H9 (cell line): ENCODE results near the gene ECHDC1. TPM values are rescaled to one million over a fixed set of nuclear protein-coding genes. Genes with fewer than 3 reads are reported as not detected.

Source experiments
- DNase-seq: peaks from one replicate; pipeline ENCODE4 v3.0.0-alpha.2; 2017
- H2AFZ ChIP-seq: one replicate; pipeline ENCODE4 v1.6.1; 2013; ENCODE audit warnings: mild to moderate bottlenecking, low read length, control low read depth, moderate library complexity
- H2AK5ac ChIP-seq: 2 replicates; pipeline ENCODE4 v1.6.1; 2013; ENCODE audit warnings: low read length, control low read depth, mixed read lengths; ENCODE audit not compliant: insufficient read length
- H2BK120ac ChIP-seq: one replicate; pipeline ENCODE4 v1.6.1; 2013; ENCODE audit warnings: low read depth, mild to moderate bottlenecking, low read length, control low read depth, inconsistent platforms; ENCODE audit not compliant: poor library complexity, severe bottlenecking
- H2BK12ac ChIP-seq: 2 replicates; pipeline ENCODE4 v1.6.1; 2013; ENCODE audit warnings: low read length, control low read depth, mixed read lengths, low read depth; ENCODE audit not compliant: insufficient read length
- H2BK15ac ChIP-seq: 2 replicates; pipeline ENCODE4 v1.6.1; 2013; ENCODE audit warnings: low read depth, low read length, control low read depth
- H2BK20ac ChIP-seq: one replicate; pipeline ENCODE4 v1.6.1; 2013; ENCODE audit warnings: low read depth, mild to moderate bottlenecking, low read length, control low read depth, inconsistent platforms; ENCODE audit not compliant: poor library complexity, severe bottlenecking
- H2BK5ac ChIP-seq: 2 replicates; pipeline ENCODE4 v1.6.1; 2013; ENCODE audit warnings: low read length, control low read depth, mixed read lengths; ENCODE audit not compliant: insufficient read length
- H3K14ac ChIP-seq: 2 replicates; pipeline ENCODE4 v1.6.1; 2013; ENCODE audit warnings: low read length, control low read depth; ENCODE audit not compliant: insufficient read depth
- H3K18ac ChIP-seq: 2 replicates; pipeline ENCODE4 v1.6.1; 2013; ENCODE audit warnings: low read depth, mild to moderate bottlenecking, mixed read lengths, low read length, control low read depth; ENCODE audit not compliant: insufficient read length
- H3K23ac ChIP-seq: 2 replicates; pipeline ENCODE4 v1.6.1; 2013; ENCODE audit warnings: low read length, control low read depth, mixed read lengths, low read depth; ENCODE audit not compliant: insufficient read length
- H3K23me2 ChIP-seq: 2 replicates; pipeline ENCODE4 v1.6.1; 2013; ENCODE audit warnings: low read depth, mild to moderate bottlenecking, mixed read lengths, low read length, control low read depth; ENCODE audit not compliant: insufficient read length, poor library complexity, severe bottlenecking
- H3K27ac ChIP-seq: 2 replicates; pipeline ENCODE4 v1.5.1; 2013; ENCODE audit warnings: low read length, control low read depth, mixed read lengths, low read depth; ENCODE audit not compliant: insufficient read length
- H3K27me3 ChIP-seq: 2 replicates; pipeline ENCODE4 v1.6.1; 2013; ENCODE audit warnings: low read length, control low read depth, inconsistent platforms; ENCODE audit not compliant: insufficient read depth
- H3K4ac ChIP-seq: 2 replicates; pipeline ENCODE4 v1.6.1; 2013; ENCODE audit warnings: low read depth, mild to moderate bottlenecking, control low read depth, inconsistent platforms, low read length, moderate library complexity
- H3K4me1 ChIP-seq: 2 replicates; pipeline ENCODE4 v1.6.1; 2013; ENCODE audit warnings: low read length, control low read depth, inconsistent platforms; ENCODE audit not compliant: insufficient read depth
- H3K4me2 ChIP-seq: 2 replicates; pipeline ENCODE4 v1.6.1; 2013; ENCODE audit warnings: low read length, control low read depth, mixed read lengths; ENCODE audit not compliant: insufficient read length, insufficient read depth
- H3K56ac ChIP-seq: 2 replicates; pipeline ENCODE4 v1.6.1; 2013; ENCODE audit warnings: low read depth, mild to moderate bottlenecking, mixed read lengths, low read length, control low read depth; ENCODE audit not compliant: insufficient read length
- H3K79me1 ChIP-seq: 2 replicates; pipeline ENCODE4 v1.6.1; 2013; ENCODE audit warnings: low read depth, mild to moderate bottlenecking, moderate library complexity, low read length, control low read depth, inconsistent platforms; ENCODE audit not compliant: insufficient read depth, poor library complexity, severe bottlenecking
- H3K79me2 ChIP-seq: 2 replicates; pipeline ENCODE4 v1.6.1; 2013; ENCODE audit warnings: low read length, control low read depth, inconsistent platforms; ENCODE audit not compliant: insufficient read depth
- H3K9ac ChIP-seq: 2 replicates; pipeline ENCODE4 v1.6.1; 2013; ENCODE audit warnings: low read length, control low read depth, mixed read lengths; ENCODE audit not compliant: insufficient read length; ENCODE audit errors: extremely low read depth
- H3K9me3 ChIP-seq: one replicate; pipeline ENCODE4 v1.6.1; 2013; ENCODE audit warnings: low read depth, low read length, inconsistent platforms; ENCODE audit not compliant: control insufficient read depth
- H3T11ph ChIP-seq: one replicate; pipeline ENCODE4 v1.6.1; 2013; ENCODE audit warnings: mild to moderate bottlenecking, low read length, control low read depth, inconsistent platforms
- H4K20me1 ChIP-seq: one replicate; pipeline ENCODE4 v1.6.1; 2013; ENCODE audit not compliant: control insufficient read depth, insufficient read length, insufficient read depth
- H4K5ac ChIP-seq: 2 replicates; pipeline ENCODE4 v1.6.1; 2013; ENCODE audit warnings: low read depth, mild to moderate bottlenecking, mixed read lengths, low read length, control low read depth; ENCODE audit not compliant: insufficient read length
- H4K8ac ChIP-seq: replicated peaks from 2 replicates; pipeline ENCODE4 v1.6.1; 2013; ENCODE audit warnings: low read length, control low read depth, mixed read lengths, low read depth; ENCODE audit not compliant: insufficient read length
- H4K91ac ChIP-seq: 2 replicates; pipeline ENCODE4 v1.6.1; 2013; ENCODE audit warnings: low read depth, mild to moderate bottlenecking, moderate library complexity, mixed read lengths, low read length, control low read depth; ENCODE audit not compliant: insufficient read length
- H3K27ac Mint-ChIP-seq, 3 experiments: 2 replicates in 2 of 3; 3 replicates in 1 of 3; pipeline ENCODE4 v1.8.0; 2020 to 2021; ENCODE audit warnings: mixed read lengths in 3 of 3, mild to moderate bottlenecking in 1 of 3, moderate library complexity in 1 of 3
- H3K27me3 Mint-ChIP-seq: 2 replicates; pipeline ENCODE4 v1.8.0; 2021; ENCODE audit warnings: low read depth, mild to moderate bottlenecking, moderate library complexity, mixed read lengths
- H3K36me3 Mint-ChIP-seq, 3 experiments: 2 replicates in 2 of 3; 3 replicates in 1 of 3; pipeline ENCODE4 v1.8.0; 2020 to 2021; ENCODE audit warnings: low read depth in 3 of 3, mixed read lengths in 3 of 3; ENCODE audit not compliant: insufficient read depth in 1 of 3
- H3K4me1 Mint-ChIP-seq, 2 experiments: 2 replicates each; pipeline ENCODE4 v1.8.0; 2020; ENCODE audit warnings: mixed read lengths in 2 of 2
- H3K4me3 Mint-ChIP-seq, 2 experiments: 2 replicates in 1 of 2; 3 replicates in 1 of 2; pipeline ENCODE4 v1.8.0; 2020 to 2021; ENCODE audit warnings: mild to moderate bottlenecking in 2 of 2, mixed read lengths in 2 of 2, moderate library complexity in 1 of 2
- H3K9me3 Mint-ChIP-seq, 2 experiments: 2 replicates in 1 of 2; 3 replicates in 1 of 2; pipeline ENCODE4 v1.8.0; 2020; ENCODE audit warnings: mild to moderate bottlenecking in 2 of 2, mixed read lengths in 2 of 2, moderate library complexity in 1 of 2
- CTCF ChIP-seq: fragments of 200-600 bp; sonication (generic); conservative IDR thresholded peaks from 3 replicates; pipeline ENCODE4 v1.8.0; 2021; ENCODE audit warnings: antibody characterized with exemption, mild to moderate bottlenecking
- WGBS: extraction: QIAGEN DNeasy Blood & Tissue Kit; methylation state at CpG from one replicate; pipeline ENCODE4 v1.1.7; 2013; ENCODE audit warnings: missing lambda C conversion rate, low lambda C conversion rate, mixed read lengths; ENCODE audit not compliant: insufficient read length; ENCODE audit errors: extremely low coverage; 5-methylcytosine and 5-hydroxymethylcytosine counted together
- total RNA-seq: library from RNA; stranded (reverse); gene quantifications from 2 replicates; pipeline ENCODE4 v1.2.1, GENCODE V29; 2021

ECHDC1 gene
- total RNA-seq, 1 experiment from 2014 or later, result 47.8 TPM

GRCh38 chr6:127365874-127366273 is 22.5 kb upstream of the ECHDC1 start:
- H3K79me2 ChIP-seq, result no peaks in the 10 kb centered on the region
- no peak overlapping the region for H3K14ac ChIP-seq
- no peaks in the 10 kb centered on the region; the same call in 1 of the 2 replicates for H3K4me1 ChIP-seq
- H3K4me1 Mint-ChIP-seq, result peaks cover 4% of the 10 kb centered on the region in 2 experiments; a peak in 3 of 4 replicates
- no peak overlapping the region for H4K91ac ChIP-seq
- peak overlapping the region in 2 of 3 experiments; percentile 16 to 23; a peak in 4 of 7 replicates for H3K27ac Mint-ChIP-seq
- H3K4ac ChIP-seq, result no peak overlapping the region
- no CpG with 5 or more reads among the region's 5 CpGs for WGBS
- no peaks in the 10 kb centered on the region for H3K27me3 ChIP-seq
- no peak overlapping the region for H2BK15ac ChIP-seq
- H3K18ac ChIP-seq, result no peak overlapping the region
- no peak overlapping the region for H3K27ac ChIP-seq
- peaks cover 0 to 7% of the 10 kb centered on the region in 2 experiments; a peak in 2 of 5 replicates for H3K9me3 Mint-ChIP-seq
- H3K23ac ChIP-seq, result no peak overlapping the region
- H4K5ac ChIP-seq, result no peak overlapping the region
- H3K9me3 ChIP-seq, result no peaks in the 10 kb centered on the region
- H2AK5ac ChIP-seq, result no peak overlapping the region
- H3K36me3 Mint-ChIP-seq, result peaks cover 0 to 6% (median 0%) of the 10 kb centered on the region in 3 experiments; a peak in 5 of 7 replicates
- no peak overlapping the region for H3K4me3 Mint-ChIP-seq
- H3K56ac ChIP-seq, result no peak overlapping the region
- H3K9ac ChIP-seq, result no peak overlapping the region
- no peak overlapping the region for H3K4me2 ChIP-seq
- no peak overlapping the region for H3T11ph ChIP-seq
- H3K79me1 ChIP-seq, result no peaks in the 10 kb centered on the region
- H2BK12ac ChIP-seq, result no peak overlapping the region
- TF ChIP-seq CTCF, result no peak
- no peak overlapping the region for H2BK120ac ChIP-seq
- H3K23me2 ChIP-seq, result no peaks in the 10 kb centered on the region
- H3K27me3 Mint-ChIP-seq, result no peaks in the 10 kb centered on the region
- H4K8ac ChIP-seq, result no peak overlapping the region
- H2AFZ ChIP-seq, result no peak overlapping the region
- no peak overlapping the region for H2BK5ac ChIP-seq
- no peak for DNase-seq
- no peak overlapping the region for H2BK20ac ChIP-seq
- no peaks in the 10 kb centered on the region for H4K20me1 ChIP-seq
